GM12891 (cell line): ENCODE results near the gene LINGO4.

ENCODE experiments used
- POLR2A ChIP-seq: IDR thresholded peaks from 2 replicates; pipeline ENCODE4 v1.6.1; 2011; ENCODE audit warnings: low read depth, low read length, control low read depth
- POLR2AphosphoS5 ChIP-seq: IDR thresholded peaks from 2 replicates; pipeline ENCODE4 v1.6.1; 2011; ENCODE audit warnings: low read depth, low read length, control low read depth
- TAF1 ChIP-seq: IDR thresholded peaks from 2 replicates; pipeline ENCODE4 v1.6.1; 2011; ENCODE audit warnings: low read depth, low read length, control low read depth

- TF ChIP-seq TAF1 = no peak
- no peak for TF ChIP-seq POLR2A
- TF ChIP-seq POLR2AphosphoS5 = no peak
Measured at GRCh38 chr1:151807766-151808165, 2.5 kb upstream of the LINGO4 start.
